Measurements from ENCODE around the gene SH2D3A. TPM values are rescaled to one million over a fixed set of nuclear protein-coding genes. Genes with fewer than 3 reads are reported as not detected.

The SH2D3A gene
- total and polyA plus RNA-seq, 2 of the 4 experiments (the other 2 are of a cell fraction), result under 0.01 to 0.09 TPM

DNA sequence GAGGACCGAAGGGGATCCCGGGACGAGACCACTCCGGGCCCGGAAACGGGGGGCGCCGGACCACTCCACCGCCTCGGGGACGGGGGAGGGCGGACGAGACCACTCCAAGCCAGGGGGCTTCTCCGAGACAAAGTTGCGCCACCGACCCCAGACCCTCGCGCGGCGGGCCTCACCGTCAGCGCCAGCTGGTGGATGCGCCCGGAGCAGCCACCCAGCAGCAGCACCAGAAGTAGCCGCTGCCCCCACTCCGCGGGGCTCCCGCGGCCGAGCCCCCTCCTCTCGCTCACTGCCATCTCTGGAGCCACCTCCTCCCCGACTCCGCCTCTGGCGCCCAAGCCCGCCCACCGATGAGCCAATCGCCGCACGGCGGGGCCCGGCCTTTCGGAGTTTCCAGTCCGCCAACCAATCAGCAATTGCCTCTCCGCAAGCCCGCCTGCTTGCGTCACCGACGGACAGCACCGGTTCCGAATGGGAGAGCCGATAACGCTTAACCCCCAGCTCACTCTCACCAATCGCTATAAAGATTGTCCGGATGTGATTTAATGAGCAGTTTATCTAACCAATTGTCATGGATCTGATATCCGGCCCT is 29.9 kb downstream of the SH2D3A start, which contains the start of gene GPR108:
GPR108 (minus strand) TSS at position 297 of the 589 bp plus-strand sequence; CDS start at position 293, 4 bp downstream.
- H3K27ac ChIP-seq (ENCODE audit: insufficient read depth, low read length), result peak within 1 kb of the TSS; percentile 89

More for the DNA sequence above, 29.9 kb downstream of the SH2D3A start, which contains the start of gene GPR108:
- dilution Hi-C loops (cut with HindIII; ENCODE audit: low sequenced_read_pairs, unreplicated experiment), result no loop called here
- peaks cover 13% of the 10 kb centered on the region for H3K4me1 ChIP-seq (ENCODE audit: control insufficient read depth, insufficient read depth, low read length)
- no peaks in the 10 kb centered on the region for H4K20me1 ChIP-seq (ENCODE audit: insufficient read depth, low read length)
- peak within 1 kb of the TSS; percentile 58 for H3K4me3 ChIP-seq (ENCODE audit: insufficient read depth, low read depth, low read length)
- 0% methylated on average over 29 of the region's 55 CpGs; no CpG with 5 or more reads in 1 of the 2 experiments for WGBS, 2 experiments (ENCODE audit: extremely low coverage in 2 of 2, insufficient read length in 1 of 2)
- H3K9me3 ChIP-seq (ENCODE audit: control insufficient read depth, insufficient read depth, low read length), result no peaks in the 10 kb centered on the region
- peak within 1 kb of the TSS; percentile 66 for H3K9ac ChIP-seq (ENCODE audit: low read depth, low read length)
- peak within 1 kb of the TSS; percentile 80 for H2BK120ac ChIP-seq (ENCODE audit: low read depth, low read length)
- ATAC-seq (ENCODE audit: low read depth), result peak; percentile 75
- H4K8ac ChIP-seq (ENCODE audit: low read depth in 2 of 2, low read length in 2 of 2), result peak within 1 kb of the TSS; percentile 67 to 92
- H2AK9ac ChIP-seq (replicated peaks; ENCODE audit: low read depth, low read length, poor library complexity), result peak within 1 kb of the TSS; percentile 98
- peak within 1 kb of the TSS; percentile 88 for H3K4ac ChIP-seq (ENCODE audit: low read depth, low read length)
- peak within 1 kb of the TSS; percentile 76 for H3K56ac ChIP-seq (ENCODE audit: extremely low read depth, insufficient read depth, low read length)
- in situ Hi-C loops (cut with MboI; ENCODE audit: low sequenced_read_pairs), result loop anchor here (10.0 kb wide), 2 partner anchors 127 to 223 kb away; no protein-coding TSS in a partner anchor
- peak within 1 kb of the TSS; percentile 99 for H2AFZ ChIP-seq (replicated peaks; ENCODE audit: low read length, poor library complexity)
- peak within 1 kb of the TSS; percentile 95 for H2BK5ac ChIP-seq (ENCODE audit: low read depth, low read length, poor library complexity, severe bottlenecking)
- ChIA-PET CTCF (interaction anchor here (0.6 to 3.6 kb wide), 4 partner anchors 16 to 357 kb away, joined by 3 to 25 read pairs (median 4); no protein-coding TSS in a partner anchor), POLR2A (ENCODE audit: unreplicated experiment) (no interaction called here)
- H3K79me1 ChIP-seq (ENCODE audit: low read depth in 1 of 2, low read length in 2 of 2), result peaks cover 0 to 53% of the 10 kb centered on the region in 2 experiments
- H3K4me2 ChIP-seq (ENCODE audit: low read depth, low read length), result peak within 1 kb of the TSS; percentile 85
- no TSS peak for BruUV-seq (replicated peaks)
- peaks cover 7% of the 10 kb centered on the region; the same call in 1 of the 2 replicates for H3K9me1 ChIP-seq (ENCODE audit: insufficient read depth, low read length)
- no peaks in the 10 kb centered on the region for H3K27me3 ChIP-seq (ENCODE audit: control insufficient read depth, insufficient read depth, low read length)
- peak; percentile 100 for DNase-seq
- H2AK5ac ChIP-seq (ENCODE audit: low read depth, low read length), result peak within 1 kb of the TSS; percentile 72
- H4K5ac ChIP-seq (ENCODE audit: low read depth, low read length), result peak within 1 kb of the TSS; percentile 55
- H4K91ac ChIP-seq (ENCODE audit: insufficient read depth, low read depth, low read length), result peak within 1 kb of the TSS; percentile 68
- peak; percentile 88; the same call in 1 of the 2 replicates for TF ChIP-seq FOS (IDR thresholded peaks at IDR 0.05; ENCODE audit: low read depth, low read length)
- TF ChIP-seq RAD21 (IDR thresholded peaks at IDR 0.05; ENCODE audit: low read length), result no peak
- no peak for TF ChIP-seq MXI1 (IDR thresholded peaks at IDR 0.05; ENCODE audit: borderline replicate concordance, low read depth, low read length)
- TF ChIP-seq NFE2L2 (IDR thresholded peaks at IDR 0.05; ENCODE audit: low read depth, low read length), result no peak
- no peak for TF ChIP-seq SMC3 (IDR thresholded peaks at IDR 0.05; ENCODE audit: low read depth, low read length)
- TF ChIP-seq CEBPB (IDR thresholded peaks at IDR 0.05; ENCODE audit: low read depth, low read length), result peak; percentile 88
- peak; percentile 100; the same call in 1 of the 2 replicates for TF ChIP-seq CHD1 (IDR thresholded peaks at IDR 0.05; ENCODE audit: low read depth, low read length)
- peak; percentile 98 for TF ChIP-seq MAZ (IDR thresholded peaks at IDR 0.05; ENCODE audit: borderline replicate concordance, low read depth, low read length)
- TF ChIP-seq RFX5 (IDR thresholded peaks at IDR 0.05; ENCODE audit: low read depth, low read length), result peak; percentile 41; the same call in 1 of the 2 replicates
- TF ChIP-seq, protein P1, sequence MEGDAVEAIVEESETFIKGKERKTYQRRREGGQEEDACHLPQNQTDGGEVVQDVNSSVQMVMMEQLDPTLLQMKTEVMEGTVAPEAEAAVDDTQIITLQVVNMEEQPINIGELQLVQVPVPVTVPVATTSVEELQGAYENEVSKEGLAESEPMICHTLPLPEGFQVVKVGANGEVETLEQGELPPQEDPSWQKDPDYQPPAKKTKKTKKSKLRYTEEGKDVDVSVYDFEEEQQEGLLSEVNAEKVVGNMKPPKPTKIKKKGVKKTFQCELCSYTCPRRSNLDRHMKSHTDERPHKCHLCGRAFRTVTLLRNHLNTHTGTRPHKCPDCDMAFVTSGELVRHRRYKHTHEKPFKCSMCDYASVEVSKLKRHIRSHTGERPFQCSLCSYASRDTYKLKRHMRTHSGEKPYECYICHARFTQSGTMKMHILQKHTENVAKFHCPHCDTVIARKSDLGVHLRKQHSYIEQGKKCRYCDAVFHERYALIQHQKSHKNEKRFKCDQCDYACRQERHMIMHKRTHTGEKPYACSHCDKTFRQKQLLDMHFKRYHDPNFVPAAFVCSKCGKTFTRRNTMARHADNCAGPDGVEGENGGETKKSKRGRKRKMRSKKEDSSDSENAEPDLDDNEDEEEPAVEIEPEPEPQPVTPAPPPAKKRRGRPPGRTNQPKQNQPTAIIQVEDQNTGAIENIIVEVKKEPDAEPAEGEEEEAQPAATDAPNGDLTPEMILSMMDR (conservative IDR thresholded peaks at IDR 0.05; ENCODE audit: low read depth, low read length), result no peak
- TF ChIP-seq RCOR1 (IDR thresholded peaks at IDR 0.05; ENCODE audit: insufficient replicate concordance, low read length), result no peak
- peak; percentile 99 for TF ChIP-seq BHLHE40 (IDR thresholded peaks at IDR 0.05; ENCODE audit: low read depth, low read length)
- H3K14ac ChIP-seq (replicated peaks; ENCODE audit: low read depth, low read length), result peak within 1 kb of the TSS; percentile 90
- peaks cover 5% of the 10 kb centered on the region; the same call in 1 of the 2 replicates for H3K36me3 ChIP-seq (ENCODE audit: control insufficient read depth, insufficient read depth, low read length)
- peak within 1 kb of the TSS; percentile 3; the same call in 1 of the 3 replicates for H2BK15ac ChIP-seq (ENCODE audit: low read depth, low read length)
- peak within 1 kb of the TSS; percentile 30; the same call in 1 of the 2 replicates for H3K18ac ChIP-seq (ENCODE audit: low read depth, low read length)
- peak within 1 kb of the TSS; percentile 56; the same call in 1 of the 2 replicates for H2BK20ac ChIP-seq (ENCODE audit: low read depth, low read length)
- intact Hi-C loops (cut with micrococcal nuclease), result loop anchor here (1.0 to 10.0 kb wide), 7 partner anchors 205 to 610 kb away; partner anchors contain the start of genes ALKBH7, KHSRP, TNFSF9 and ZNF557
- peak within 1 kb of the TSS; percentile 92 for H3K23ac ChIP-seq (ENCODE audit: low read depth, low read length)

Data from IMR-90 (cell line).